ENCODE results near the gene HBP1.

DNA sequence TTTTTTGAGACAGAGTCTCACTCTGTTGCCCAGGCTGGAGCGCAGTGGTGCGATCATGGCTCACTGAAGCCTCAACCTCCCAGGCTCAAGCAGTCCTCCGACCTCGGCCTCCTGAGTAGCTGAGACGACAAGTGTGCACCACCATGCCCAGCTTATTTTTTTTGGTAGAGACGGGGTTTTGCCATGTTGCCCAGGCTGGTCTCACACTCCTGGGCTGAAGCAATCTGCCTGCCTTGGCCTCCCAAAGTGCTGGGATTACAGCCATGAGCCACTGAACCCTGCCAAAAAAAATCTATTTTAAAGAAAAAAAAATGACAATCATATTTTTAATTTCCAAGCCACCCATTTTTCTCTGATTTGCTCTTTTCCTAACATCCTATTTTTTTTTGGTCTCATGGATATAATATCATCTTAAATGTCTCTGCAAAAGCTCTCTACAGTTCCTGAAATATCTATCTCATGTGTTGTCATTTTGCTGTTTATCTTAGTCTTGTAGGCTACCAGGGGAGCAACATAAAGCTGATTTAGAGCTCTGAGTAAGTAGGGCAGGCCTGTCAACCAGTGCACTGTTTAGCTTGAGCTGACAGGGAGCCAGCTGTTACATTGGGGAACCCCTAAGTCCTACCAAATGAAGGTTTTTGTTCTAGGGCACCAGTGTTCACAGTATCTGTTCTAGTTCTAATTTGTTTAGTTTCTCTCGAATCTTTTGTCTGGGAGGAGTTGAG is 29.9 kb upstream of the HBP1 start:
- TF ChIP-seq, protein P1, sequence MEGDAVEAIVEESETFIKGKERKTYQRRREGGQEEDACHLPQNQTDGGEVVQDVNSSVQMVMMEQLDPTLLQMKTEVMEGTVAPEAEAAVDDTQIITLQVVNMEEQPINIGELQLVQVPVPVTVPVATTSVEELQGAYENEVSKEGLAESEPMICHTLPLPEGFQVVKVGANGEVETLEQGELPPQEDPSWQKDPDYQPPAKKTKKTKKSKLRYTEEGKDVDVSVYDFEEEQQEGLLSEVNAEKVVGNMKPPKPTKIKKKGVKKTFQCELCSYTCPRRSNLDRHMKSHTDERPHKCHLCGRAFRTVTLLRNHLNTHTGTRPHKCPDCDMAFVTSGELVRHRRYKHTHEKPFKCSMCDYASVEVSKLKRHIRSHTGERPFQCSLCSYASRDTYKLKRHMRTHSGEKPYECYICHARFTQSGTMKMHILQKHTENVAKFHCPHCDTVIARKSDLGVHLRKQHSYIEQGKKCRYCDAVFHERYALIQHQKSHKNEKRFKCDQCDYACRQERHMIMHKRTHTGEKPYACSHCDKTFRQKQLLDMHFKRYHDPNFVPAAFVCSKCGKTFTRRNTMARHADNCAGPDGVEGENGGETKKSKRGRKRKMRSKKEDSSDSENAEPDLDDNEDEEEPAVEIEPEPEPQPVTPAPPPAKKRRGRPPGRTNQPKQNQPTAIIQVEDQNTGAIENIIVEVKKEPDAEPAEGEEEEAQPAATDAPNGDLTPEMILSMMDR (conservative IDR thresholded peaks at IDR 0.05; ENCODE audit: low read depth, low read length), result no peak
- no peak for TF ChIP-seq CEBPB (IDR thresholded peaks at IDR 0.05; ENCODE audit: low read depth, low read length)

Data from IMR-90 (cell line).